GM21447 (cell line): Measurements from ENCODE around the gene IDH1.
"Not testable (repeated sequence)": the region's sequence is repeated elsewhere in the genome, so short reads cannot be mapped to it uniquely, and the experiment has no call there.

Experiments used
- ATAC-seq: cut with Tn5 transposase; IDR thresholded peaks from one replicate; pipeline ENCODE4 v1.9.1; 2021; ENCODE audit not compliant: unreplicated experiment

IDH1 gene

DNA sequence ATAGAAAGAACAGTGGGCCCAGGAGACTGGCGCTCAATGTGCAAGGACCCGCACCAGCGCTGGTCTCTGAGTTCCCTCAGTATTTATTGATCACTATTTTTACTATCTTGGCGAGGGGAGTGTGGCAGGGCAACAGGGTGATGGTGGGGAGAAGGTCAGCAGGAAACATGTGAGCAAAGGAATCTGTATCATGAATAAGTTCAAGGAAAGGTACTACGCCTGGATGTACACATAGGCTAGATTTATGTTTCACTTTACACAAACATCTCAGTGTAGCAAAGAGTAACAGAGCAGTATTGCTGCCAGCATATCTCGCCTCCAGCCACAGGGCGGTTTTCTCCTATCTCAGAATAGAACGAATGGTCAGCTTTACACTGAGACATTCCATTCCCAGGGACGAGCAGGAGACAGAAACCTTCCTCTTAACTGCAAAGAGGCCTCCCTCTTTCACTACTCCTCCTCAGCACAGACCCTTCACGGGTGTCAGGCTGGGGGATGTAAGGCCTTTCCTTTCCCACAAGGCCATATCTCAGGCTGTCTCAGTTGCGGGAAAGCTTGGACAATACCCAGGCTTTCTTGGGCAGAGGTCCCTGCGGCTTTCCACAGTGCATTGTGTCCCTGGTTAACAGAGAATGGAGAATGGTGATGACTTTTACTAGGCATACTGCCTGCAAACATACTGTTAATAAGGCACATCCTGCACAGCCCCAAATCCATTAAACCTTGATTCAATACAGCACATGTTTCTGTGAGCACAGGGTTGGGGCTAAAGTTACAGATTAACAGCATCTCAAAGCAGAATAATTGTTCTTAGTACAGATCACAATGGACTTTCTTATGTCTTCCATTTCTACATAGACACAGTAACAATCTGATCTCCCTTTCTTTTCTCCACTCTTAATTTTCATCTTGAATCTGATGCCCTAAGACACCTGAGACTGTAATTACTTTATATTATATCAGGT, 2.3 kb upstream of the IDH1 start:
- not testable (repeated sequence) for ATAC-seq

DNA sequence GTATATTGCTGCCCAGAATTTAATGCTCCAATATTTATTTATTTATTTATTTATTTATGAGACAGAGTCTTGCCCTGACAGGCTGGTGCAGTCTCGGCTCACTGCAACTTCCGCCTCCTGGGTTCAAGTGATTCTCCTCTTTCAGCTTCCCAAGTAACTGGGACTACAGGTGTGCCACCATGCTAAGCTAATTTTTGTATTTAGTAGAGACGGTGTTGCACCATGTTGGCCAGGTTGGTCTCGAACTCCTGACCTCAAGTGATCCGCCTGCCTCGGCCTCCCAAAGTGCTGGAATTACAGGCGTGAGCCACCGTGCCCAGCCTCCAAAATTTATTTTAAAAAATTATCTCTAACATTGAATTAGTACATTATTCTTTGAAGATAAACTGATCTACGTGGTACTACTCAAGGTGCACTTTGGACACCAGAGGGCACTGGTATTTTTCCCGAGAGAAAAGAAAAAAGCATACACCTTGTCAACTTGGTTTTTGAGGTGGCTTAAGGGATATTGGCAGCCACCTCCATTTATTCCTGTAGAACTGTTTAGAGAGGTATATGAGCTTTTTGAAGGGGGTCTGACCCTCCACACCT, 1.4 kb upstream of the IDH1 start:
- no peak for ATAC-seq

DNA sequence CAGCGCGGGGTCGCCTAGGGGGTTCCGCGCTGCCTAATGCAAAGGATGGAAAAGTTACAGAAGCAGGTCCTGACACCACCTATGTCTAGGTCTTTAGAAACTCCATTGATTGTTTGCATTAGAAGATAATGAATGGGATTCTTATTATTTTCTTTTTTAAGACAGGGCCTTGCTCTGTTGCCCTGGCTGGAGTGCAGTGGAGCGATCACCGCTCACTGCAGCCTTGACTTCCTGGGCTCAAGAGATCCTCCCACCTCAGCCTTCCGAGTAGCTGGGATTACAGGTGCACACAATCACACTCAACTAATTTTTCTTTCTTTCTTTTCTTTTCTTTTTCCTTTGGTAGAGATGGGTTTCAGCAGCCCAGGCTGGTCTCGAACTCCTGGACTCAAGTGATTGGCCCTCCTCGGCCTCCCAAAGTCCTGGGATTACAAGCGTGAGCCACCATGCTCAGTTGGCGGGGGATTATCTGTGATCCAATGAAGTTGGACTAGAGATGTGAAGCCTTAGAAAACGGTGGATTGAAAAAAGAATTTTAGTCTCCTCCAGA, 761 bp upstream of the IDH1 start:
- peak; percentile 17 for ATAC-seq

DNA sequence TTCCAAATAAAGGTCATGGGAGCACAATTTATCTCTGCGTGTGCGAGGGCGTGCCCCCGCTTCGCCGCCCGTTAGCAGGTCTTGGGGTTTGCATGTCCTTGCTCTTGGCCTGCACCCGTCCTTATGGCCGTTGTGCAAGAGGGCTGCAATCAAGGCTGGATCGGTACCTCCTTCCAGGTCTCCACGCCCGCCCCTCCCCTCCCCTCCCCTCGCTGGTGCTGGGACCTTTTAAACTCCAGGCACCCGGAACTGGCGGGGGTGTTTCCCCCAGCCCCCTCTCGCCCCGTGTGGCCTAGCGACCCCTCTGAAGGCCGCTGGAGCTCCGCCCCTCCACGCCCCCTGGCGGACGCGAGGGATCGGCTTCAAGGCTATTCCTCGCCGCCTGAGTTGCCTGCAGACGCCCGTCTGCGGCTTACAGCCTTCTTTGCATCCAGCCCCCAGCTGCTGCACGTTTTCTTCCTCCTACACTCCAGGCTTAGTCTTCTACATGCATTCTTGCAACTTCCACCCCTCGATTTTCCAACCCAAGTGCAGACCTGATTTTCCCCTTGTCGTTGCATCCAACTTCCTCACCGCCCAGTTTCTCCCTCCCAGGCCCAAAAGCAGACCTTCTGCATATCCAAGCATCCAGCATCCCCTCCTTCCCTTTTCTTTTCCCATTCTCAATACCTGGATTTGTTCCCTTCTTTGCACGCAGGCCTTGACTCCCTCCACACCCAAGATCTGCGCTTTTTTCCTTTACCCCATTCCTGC, 577 bp downstream of the IDH1 start:
- ATAC-seq = peak; percentile 65

DNA sequence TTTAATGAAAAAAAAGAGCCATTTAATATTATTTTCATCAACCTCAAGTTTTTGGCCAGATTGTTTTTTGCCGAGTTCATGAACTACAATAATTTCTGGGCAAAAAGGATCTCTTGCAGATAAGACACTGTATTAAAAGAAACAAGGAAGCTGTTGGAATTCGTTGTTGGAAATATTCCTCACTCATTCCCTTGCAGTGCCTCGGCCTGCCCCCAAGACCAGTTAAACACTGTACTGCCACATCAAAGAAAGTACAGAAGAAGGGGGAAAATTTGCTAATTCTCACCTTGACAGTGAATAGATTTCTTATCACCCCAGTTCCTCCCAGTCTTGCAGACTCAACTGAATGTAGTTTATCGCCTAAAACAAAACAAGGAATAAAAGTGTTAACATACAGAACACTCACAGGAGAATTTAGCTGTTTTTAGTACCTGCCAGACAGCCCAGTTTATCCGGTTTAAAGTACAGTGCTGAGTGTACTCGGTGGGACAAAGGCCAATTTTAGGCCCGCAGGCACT, 1.2 kb downstream of the IDH1 start:
- no peak for ATAC-seq

DNA sequence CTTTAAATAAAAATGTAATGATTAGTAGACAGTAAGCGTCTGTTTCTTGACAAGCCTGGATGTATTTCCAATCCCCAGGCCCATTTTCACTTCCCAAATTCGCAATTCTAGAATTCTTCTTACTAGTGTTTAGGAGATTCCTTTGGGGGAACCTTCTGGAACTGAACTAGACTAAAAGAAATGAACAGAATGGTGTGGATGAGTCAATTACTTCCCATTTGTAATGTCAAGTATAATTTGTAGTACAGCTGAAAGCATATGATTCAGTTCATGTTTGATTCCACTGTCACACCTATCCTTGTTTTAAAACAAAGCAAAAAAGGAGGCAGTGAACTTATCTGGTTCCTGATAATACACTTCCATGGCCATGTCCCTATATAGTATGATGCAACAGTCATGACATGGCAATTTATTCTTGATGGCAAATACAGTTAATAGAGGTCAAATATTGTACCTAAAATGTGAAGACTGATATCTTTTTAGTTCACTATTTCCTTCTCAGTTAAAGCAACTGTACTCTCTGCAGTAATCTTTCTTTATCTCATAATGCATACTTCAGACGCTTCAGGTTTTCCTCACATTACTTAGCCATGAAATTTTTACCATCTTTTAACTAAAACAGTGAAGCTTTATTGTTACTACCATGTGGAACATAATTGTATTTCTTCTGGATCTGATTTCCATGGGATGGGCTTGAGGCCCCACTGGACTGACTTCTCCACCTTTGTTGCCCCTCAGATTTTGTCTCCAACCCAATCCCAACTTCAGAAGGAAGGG, 2.0 kb downstream of the IDH1 start:
- ATAC-seq = no peak

DNA sequence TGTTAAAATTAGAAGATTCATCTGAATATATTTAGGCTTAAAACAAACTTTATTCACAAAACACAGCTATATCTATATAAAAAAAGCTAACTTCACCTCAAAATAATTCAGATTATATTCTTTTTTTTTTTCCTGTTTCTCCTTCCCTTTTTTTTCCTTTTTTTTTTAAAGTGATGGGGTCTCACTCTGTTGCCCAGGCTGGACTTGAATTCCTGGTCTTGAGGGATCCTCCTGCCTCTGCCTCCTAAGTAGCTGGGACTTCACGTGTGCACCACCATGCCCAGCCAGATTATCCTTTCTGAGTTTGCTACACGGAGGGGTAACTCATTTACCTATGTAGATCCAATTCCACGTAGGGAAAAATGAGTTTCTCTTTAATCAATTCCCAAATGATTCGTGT, 3.8 kb downstream of the IDH1 start:
- ATAC-seq = no peak

DNA sequence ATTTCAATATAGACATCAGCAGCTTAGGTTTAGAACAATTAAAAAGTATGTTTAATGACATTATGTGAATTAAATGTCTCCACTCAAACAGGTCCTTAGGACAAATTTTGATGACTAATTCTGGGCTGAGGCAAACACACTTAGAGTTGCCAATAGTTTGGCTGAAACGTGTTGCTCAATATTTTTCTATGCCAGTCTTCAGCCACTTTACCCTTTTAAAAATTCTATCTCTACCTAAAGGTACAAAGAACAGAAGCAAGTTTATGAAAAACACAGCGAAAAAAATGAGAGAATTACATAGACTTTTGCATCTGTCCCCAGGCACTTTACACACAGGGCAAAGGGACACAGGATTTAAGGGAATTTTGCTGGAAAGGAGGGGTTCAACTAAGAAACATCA, 4.5 kb downstream of the IDH1 start:
- ATAC-seq = no peak

DNA sequence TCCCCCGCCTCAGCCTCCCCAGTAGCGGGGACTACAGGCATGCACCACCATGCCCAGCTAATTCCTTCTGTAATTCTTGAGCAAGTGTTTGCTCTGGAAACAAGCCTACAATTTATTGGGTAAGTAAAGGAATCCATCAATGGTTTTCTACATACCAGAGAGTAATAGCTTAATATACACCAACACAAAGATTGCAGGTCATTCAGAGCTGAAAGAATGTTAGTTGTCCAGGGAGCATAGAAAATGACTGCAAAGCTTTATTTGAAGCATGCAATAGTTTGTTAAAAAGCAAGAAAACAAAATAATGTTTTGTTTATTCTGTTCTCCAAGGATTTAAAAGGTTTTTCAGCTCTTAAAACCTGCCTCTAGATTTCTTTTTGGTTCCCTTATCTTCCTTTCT, 5.6 kb downstream of the IDH1 start:
- no peak for ATAC-seq

DNA sequence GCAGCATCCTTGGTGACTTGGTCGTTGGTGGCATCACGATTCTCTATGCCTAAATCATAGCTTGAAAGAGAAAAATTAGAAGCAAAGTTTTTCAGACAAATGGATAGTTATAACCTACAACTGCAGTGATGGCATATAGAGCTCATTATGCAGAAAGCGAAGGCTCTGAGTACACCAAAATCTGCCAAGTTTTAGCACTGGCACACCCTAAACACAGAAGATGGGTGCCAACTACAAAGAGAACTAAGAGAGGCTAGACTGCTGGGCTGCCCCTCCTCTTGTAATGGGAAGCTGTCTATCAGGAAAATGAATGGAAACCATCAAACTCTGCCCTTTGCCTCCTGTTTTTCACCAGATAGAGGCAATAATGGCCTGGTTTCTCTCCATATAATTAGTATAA, 6.3 kb downstream of the IDH1 start:
- ATAC-seq = no peak

DNA sequence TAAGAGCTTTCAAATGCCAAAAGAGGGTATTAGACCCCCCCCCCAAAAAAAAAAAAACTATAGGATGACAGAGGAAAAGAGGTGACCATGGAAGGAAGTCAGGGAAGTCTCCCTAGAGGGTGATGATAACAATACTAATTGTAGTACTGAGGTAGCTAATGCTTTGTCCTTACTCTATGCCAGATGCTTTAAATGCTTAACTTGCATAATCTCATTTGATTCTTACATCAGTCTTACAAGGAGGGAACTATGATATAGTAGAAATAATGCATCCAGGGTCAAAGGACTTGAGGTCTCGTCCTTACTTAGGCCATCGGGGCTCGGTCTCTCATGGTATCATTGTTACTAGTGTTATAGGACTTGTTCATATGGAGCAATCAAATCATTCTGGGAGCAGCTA, 9.1 kb downstream of the IDH1 start:
- ATAC-seq = no peak

DNA sequence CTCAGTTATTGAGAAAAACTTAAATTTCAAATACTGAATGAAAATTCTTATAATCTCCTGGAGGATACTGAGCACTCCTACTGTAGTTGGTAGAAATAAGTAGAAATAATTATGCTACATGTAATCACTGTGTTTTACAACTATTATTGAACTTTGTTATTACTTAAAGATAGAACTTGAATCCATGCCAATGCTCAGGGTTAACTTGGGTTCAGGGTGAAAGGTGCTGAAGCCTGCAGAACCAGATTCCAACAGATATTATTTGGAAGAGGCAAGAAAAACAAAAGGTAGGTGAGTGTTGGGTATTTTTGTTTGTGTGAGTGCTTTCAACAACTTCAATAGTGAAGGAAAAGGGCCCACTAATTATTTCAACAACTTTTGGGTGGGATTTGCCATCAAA, 10.4 kb downstream of the IDH1 start:
- ATAC-seq = no peak

DNA sequence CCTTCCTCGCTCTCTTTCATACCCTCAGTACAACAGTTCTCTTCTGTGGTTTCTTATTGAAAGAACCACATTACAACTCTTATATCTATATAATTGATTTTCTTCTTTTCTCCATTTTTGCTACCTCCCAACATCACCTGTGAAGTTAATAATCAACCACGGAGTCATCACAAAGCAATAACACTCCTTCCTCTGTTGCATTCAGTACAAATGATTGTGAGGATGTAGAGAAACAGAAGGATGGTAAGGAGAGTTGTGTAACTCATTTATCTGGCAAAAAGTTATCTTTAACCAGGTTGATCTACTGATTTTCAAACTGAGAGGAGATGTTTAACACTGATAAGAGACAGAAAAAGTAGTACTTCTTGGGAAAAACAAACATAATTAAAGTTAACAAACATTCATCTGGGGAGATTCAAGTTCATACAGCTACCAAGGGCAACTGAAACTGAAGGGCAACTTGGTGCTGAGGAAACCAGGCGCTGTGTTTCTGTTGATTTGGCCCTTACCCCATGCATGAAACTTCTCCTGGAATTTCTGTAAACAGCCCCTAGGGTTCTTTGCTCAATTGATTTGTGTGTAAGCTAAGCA, 14.2 kb downstream of the IDH1 start:
- no peak for ATAC-seq

DNA sequence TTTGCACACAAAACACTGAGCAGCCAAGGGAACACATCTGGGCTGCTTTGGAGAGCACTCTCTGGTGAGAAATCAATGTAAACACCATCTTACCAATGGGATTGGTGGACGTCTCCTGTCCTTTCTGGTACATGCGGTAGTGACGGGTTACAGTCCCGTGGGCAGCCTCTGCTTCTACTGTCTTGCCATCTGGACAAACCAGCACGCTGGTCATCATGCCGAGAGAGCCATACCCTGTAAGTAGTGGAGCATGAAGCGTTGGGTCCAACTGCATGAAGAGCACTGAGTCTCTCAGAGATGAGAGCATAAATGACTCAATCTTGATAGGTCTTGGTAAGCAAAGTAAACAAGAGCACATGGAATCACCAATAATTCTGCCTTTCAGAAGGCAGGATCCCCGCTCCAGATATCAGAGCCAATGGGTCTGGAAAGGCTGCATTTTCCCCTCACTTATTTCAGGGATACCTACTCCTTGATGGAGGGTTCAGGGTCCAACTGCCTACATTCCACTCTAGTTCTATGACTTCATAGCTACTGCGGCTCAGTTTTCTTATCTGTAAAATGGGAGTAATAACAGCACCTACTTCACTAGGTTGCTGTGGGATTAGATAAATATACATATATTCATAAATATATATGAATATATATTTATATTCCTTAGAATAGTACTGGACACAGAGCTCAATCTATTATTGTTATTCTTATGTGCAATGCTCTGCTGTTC, 14.9 kb downstream of the IDH1 start:
- ATAC-seq = no peak

DNA sequence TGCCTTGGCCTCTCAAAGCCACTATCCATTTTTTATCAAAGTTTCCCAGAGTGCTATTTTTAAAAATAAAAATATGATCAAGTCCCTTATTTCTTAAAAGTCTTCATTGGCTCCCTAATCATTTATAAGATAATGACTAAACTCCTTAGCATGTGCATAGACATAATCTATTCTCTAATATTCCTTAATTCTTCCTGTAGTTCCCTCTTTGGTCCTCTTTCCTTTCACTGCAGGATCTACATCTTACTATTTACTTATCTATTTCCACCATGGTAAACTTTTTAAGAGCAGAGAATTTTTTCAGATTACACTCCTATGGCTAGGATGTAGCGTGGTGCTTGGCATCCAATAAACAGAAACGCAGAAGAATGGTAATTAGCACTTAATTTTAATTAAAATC, 19.0 kb downstream of the IDH1 start:
- ATAC-seq = no peak

DNA sequence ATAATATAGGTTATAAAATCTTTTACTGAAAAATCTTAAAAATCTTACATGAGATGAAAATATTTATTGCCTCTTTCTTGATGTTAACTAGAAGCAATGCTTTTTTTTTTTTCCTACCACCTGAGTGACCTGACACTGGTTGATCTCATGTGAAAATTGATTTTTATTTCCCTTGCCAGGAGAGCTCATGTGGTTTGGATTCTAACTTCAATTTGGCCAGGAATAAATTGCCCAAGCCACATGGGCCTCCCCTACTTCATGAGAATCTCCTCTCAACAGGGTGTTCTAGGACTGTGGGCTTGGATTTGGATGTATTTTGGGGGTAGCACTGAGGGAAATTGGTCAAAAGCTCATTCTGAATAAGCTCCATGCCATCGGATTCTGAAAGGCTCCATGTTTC, 20.1 kb downstream of the IDH1 start:
- no peak for ATAC-seq

DNA sequence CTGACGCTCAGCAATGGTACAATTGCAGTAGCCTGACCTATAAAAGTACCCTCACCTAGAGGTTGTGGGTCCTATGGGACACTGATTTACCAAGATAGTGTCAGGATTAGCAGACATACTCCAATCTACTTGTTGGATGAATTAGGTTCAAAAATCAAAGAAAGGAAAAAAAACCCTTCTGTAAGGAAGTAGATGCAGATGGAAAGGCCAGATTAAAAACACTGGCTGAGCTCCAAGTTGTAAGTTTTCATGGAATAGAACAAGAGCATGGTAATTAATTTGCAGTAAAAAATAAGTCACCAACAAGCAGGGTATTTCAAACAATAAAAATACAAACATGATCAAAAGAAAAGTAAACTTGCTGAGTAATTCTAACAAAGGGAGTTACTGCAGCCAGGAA, 26.4 kb downstream of the IDH1 start:
- no peak for ATAC-seq

DNA sequence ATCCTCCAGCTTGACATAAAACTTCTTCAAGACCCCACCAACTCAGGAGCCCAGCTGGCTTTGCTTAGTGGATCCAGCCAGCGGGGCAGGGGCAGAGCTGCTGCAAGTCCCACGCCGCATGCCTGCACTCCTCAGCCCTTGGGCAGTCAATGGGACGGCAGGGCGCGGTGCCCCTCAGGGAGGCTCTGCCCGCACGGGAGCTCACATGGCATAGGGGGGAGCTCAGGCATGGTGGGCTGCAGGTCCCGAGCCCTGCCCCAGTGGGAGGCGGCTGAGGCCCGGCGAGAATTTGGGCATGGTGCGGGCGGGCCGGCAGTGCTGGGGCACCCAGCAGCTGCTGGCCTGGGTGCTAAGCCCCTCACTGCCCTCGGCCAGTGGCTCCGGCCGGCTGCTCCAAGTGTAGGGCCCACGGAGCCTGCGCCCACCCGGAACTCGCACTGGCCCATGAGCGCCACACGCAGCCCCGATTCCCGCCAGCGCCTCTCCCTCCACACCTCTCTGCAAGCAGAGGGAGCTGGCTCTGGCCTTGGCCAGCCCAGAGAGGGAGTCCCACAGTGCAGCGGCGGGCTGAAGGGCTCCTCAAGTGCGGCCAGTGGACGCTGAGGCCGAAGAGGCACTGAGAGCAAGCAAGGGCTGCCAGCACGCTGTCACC, 27.2 kb downstream of the IDH1 start:
- no peak for ATAC-seq

DNA sequence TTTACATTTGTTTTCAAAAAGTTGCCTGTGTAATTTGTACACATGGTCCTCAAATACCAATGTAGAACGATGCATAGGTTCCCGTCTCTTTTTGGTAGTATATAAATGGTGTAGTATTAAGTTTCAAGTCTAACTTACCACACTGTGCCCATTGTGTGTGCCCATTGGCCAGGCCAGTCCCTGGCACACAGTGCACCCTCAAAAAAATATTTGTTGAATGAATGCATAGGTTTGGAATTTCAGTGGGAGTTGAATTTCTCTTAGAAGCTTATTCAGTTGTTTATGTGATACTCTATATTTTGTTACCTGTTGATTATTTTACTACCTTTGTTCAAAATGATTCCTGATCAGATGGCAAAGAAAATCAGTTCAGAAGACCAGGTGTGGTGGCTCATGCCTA, 30.1 kb downstream of the IDH1 start:
- no peak for ATAC-seq
